Osteocyte (in vitro differentiated cells): Measurements from ENCODE around the gene DCDC1. TPM values are rescaled to one million over a fixed set of nuclear protein-coding genes. Genes with fewer than 3 reads are reported as not detected.
A peak's percentile ranks its signal among the peaks of the same experiment; 100 is the strongest.

Experiments
- DNase-seq: peaks from one replicate; pipeline ENCODE4 v3.0.0; 2021; ENCODE audit warnings: mixed read lengths; ENCODE audit not compliant: unreplicated experiment; ENCODE audit errors: extremely low spot score
- H3K27ac Mint-ChIP-seq: one replicate; pipeline ENCODE4 v1.8.0; 2021; ENCODE audit warnings: mild to moderate bottlenecking, mixed read lengths; ENCODE audit not compliant: unreplicated experiment
- H3K27me3 Mint-ChIP-seq: one replicate; pipeline ENCODE4 v1.8.0; 2021; ENCODE audit warnings: mixed read lengths; ENCODE audit not compliant: unreplicated experiment
- H3K36me3 Mint-ChIP-seq: one replicate; pipeline ENCODE4 v1.8.0; 2021; ENCODE audit warnings: mixed read lengths; ENCODE audit not compliant: unreplicated experiment
- H3K4me1 Mint-ChIP-seq: one replicate; pipeline ENCODE4 v1.8.0; 2021; ENCODE audit warnings: mixed read lengths; ENCODE audit not compliant: unreplicated experiment
- H3K4me3 Mint-ChIP-seq: one replicate; pipeline ENCODE4 v1.8.0; 2021; ENCODE audit warnings: mild to moderate bottlenecking, moderate library complexity, mixed read lengths; ENCODE audit not compliant: unreplicated experiment
- H3K9me3 Mint-ChIP-seq: one replicate; pipeline ENCODE4 v1.8.0; 2021; ENCODE audit warnings: mixed read lengths; ENCODE audit not compliant: unreplicated experiment
- total RNA-seq: library from RNA; stranded (reverse); gene quantifications from 2 replicates; pipeline ENCODE4 v1.2.1, GENCODE V29; 2021
- TF ChIP-seq, protein P1 (sequence below): fragments of 200-600 bp; sonication (generic); IDR thresholded peaks from 2 replicates; pipeline ENCODE4 v1.5.0; 2021; ENCODE audit warnings: antibody characterized with exemption, mild to moderate bottlenecking, moderate library complexity

DCDC1 gene
- total RNA-seq, 1 donor from 2014 or later: not detected

DNA sequence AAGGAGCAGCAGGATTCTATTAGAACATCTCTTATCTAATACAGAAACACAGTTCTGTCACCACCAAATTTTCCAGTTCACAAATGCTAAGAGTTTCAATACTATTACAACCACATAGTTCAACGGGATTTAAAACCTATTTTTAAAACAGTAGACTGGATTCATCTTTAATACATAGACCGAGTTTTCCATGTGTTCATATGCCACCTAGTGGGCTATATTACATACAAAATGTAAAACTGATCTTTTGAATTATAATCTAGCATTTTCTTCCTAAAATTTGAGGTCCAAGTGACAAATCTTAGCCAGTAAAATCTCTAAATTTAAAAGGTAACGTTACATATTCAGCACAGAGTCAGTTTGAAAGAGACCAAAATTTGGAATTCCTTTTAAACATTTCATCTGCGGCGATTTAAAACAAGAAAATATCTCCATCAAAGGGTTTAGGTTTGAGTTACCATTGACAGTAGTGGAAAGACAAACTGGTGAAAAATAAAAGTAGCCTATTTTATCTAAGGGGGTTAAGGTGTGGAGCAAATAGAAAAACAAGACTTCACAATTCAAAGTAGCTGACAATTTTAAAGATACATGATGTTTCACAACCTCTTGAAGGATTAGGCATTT, 514.0 kb downstream of the DCDC1 start:
- H3K27me3 Mint-ChIP-seq: peaks cover 6% of the 10 kb centered on the region
- TF ChIP-seq, protein P1, sequence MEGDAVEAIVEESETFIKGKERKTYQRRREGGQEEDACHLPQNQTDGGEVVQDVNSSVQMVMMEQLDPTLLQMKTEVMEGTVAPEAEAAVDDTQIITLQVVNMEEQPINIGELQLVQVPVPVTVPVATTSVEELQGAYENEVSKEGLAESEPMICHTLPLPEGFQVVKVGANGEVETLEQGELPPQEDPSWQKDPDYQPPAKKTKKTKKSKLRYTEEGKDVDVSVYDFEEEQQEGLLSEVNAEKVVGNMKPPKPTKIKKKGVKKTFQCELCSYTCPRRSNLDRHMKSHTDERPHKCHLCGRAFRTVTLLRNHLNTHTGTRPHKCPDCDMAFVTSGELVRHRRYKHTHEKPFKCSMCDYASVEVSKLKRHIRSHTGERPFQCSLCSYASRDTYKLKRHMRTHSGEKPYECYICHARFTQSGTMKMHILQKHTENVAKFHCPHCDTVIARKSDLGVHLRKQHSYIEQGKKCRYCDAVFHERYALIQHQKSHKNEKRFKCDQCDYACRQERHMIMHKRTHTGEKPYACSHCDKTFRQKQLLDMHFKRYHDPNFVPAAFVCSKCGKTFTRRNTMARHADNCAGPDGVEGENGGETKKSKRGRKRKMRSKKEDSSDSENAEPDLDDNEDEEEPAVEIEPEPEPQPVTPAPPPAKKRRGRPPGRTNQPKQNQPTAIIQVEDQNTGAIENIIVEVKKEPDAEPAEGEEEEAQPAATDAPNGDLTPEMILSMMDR: peak; percentile 43
- no peak for DNase-seq
- H3K36me3 Mint-ChIP-seq: no peaks in the 10 kb centered on the region
- H3K27ac Mint-ChIP-seq: no peak overlapping the region
- no peak overlapping the region for H3K4me3 Mint-ChIP-seq
- H3K4me1 Mint-ChIP-seq: no peaks in the 10 kb centered on the region
- no peaks in the 10 kb centered on the region for H3K9me3 Mint-ChIP-seq

DNA sequence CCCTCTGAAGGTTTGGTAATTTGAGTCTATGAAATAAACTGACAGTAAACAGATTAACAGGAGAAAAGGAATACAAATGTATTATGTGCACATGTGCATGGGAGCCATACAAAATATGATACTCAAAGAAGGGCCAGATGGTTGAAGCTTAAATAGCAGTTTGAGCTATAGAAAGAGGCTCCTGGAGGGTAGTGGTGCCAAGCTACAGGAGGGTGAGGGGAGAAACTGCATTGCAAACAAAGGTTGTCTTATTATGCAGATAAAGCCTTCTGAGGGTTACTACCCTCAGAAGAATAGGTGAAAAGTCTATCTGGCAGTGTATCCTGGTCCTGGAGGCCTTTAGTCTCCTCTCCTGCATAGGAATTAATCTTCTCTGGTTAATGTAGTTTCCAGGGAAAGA, 516.1 kb downstream of the DCDC1 start:
- H3K4me3 Mint-ChIP-seq: no peak overlapping the region
- no peak for DNase-seq
- H3K4me1 Mint-ChIP-seq: no peaks in the 10 kb centered on the region
- TF ChIP-seq, protein P1: no peak
- H3K27ac Mint-ChIP-seq: no peak overlapping the region
- H3K36me3 Mint-ChIP-seq: no peaks in the 10 kb centered on the region
- peaks cover 3% of the 10 kb centered on the region for H3K27me3 Mint-ChIP-seq
- no peaks in the 10 kb centered on the region for H3K9me3 Mint-ChIP-seq

DNA sequence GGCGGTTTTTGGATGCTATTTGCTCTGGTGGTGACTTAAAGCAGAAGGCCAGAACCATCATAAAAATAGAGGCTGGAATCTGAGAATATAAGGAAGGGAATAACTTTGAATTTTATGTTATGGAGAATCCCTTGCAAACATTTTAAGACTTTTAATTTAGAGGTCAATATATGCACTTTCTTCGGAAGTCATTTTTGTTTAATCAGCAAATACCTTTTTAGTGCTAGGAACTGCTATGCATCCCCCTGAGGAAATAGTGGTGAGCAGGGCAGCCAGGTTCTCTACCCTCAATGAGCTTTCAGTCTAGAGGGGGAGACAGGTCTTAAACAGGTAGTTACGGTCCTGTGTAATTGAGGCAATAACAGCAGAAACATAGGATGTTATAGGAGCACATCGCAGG, 516.9 kb downstream of the DCDC1 start:
- Mint-ChIP-seq H3K4me1 (no peaks in the 10 kb centered on the region), H3K36me3 (no peaks in the 10 kb centered on the region), H3K4me3 (no peak overlapping the region), H3K9me3 (peaks cover 4% of the 10 kb centered on the region), H3K27ac (no peak overlapping the region), H3K27me3 (peaks cover 3% of the 10 kb centered on the region)
- TF ChIP-seq, protein P1: no peak
- DNase-seq: no peak

DNA sequence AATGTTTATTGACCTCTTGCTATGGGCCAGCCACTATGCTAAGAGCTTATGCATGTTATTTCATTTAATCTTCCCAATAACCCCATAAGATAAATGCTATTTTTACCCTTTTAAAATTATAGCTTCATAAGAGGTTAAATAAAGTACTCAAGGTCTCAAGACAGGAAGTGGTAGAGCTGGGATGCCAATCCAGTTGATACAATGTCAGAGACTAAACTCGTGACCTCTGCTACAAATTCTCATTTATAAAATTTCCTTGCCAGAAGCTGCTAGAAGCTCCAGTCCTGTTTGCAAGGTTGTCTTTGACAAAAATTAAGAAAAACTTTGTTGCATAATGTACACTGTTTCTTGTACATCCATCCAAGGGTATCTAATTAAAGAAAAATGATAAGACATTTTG, 517.4 kb downstream of the DCDC1 start:
- Mint-ChIP-seq H3K36me3 (no peaks in the 10 kb centered on the region), H3K4me1 (no peaks in the 10 kb centered on the region), H3K27ac (no peak overlapping the region), H3K4me3 (no peak overlapping the region), H3K27me3 (peaks cover 3% of the 10 kb centered on the region), H3K9me3 (peaks cover 9% of the 10 kb centered on the region)
- DNase-seq: no peak
- TF ChIP-seq, protein P1: no peak

DNA sequence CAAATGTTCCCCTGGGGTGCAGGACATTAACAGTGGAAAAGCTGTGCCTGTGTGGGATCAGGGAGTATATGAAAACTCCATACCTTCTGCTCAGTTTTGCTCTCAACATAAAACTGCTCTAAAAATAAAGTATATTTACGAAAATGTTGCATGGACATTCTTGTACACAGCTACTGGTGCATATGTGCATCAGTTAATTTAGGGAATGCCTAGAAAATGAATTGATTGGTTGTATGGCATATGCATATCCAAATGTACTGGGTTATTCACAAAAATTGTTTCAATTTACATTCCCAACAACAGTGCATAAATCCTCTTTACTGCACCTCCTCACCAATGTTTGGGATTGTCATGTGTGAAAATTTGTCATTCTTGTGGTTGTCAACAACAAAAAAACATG, 532.3 kb downstream of the DCDC1 start:
- TF ChIP-seq, protein P1: no peak
- DNase-seq: no peak
- Mint-ChIP-seq H3K36me3 (no peaks in the 10 kb centered on the region), H3K27ac (no peak overlapping the region), H3K9me3 (peaks cover 9% of the 10 kb centered on the region), H3K27me3 (no peaks in the 10 kb centered on the region), H3K4me3 (no peak overlapping the region), H3K4me1 (no peaks in the 10 kb centered on the region)
